HG03025 (cell line): Measurements from ENCODE around the gene NUP62.
"Not testable (repeated sequence)": the region's sequence is repeated elsewhere in the genome, so short reads cannot be mapped to it uniquely, and the experiment has no call there.

Source experiments
- ATAC-seq: cut with Tn5 transposase; IDR thresholded peaks from one replicate; pipeline ENCODE4 v1.9.1; 2021; ENCODE audit warnings: mild to moderate bottlenecking, moderate library complexity; ENCODE audit not compliant: unreplicated experiment, low FRiP score

The NUP62 gene

GRCh38 chr19:49927526-49928264 lies 1.6 kb downstream of the NUP62 start:
- no peak for ATAC-seq

- ATAC-seq = no peak
These were observed 2.8 kb downstream of the NUP62 start for GRCh38 chr19:49926515-49926914.

GRCh38 chr19:49925486-49925885 lies 3.8 kb downstream of the NUP62 start:
- no peak for ATAC-seq

GRCh38 chr19:49924881-49925210 lies 4.5 kb downstream of the NUP62 start:
- ATAC-seq = not testable (repeated sequence)

GRCh38 chr19:49924004-49924880 lies 5.1 kb downstream of the NUP62 start:
- ATAC-seq = no peak

GRCh38 chr19:49923055-49924003 lies 6.0 kb downstream of the NUP62 start:
- ATAC-seq = no peak

GRCh38 chr19:49921871-49922795 lies 7.2 kb downstream of the NUP62 start:
- ATAC-seq = no peak

GRCh38 chr19:49920624-49921363 lies 8.5 kb downstream of the NUP62 start:
- no peak for ATAC-seq

GRCh38 chr19:49918089-49918488 lies 11.2 kb downstream of the NUP62 start:
- no peak for ATAC-seq

GRCh38 chr19:49916839-49917733 lies 12.2 kb downstream of the NUP62 start:
- ATAC-seq = no peak

GRCh38 chr19:49915271-49915670 lies 14.0 kb downstream of the NUP62 start:
- ATAC-seq = no peak

GRCh38 chr19:49913720-49914119 lies 15.6 kb downstream of the NUP62 start:
- no peak for ATAC-seq

- no peak for ATAC-seq
These were observed 16.2 kb downstream of the NUP62 start for GRCh38 chr19:49912965-49913685.

- no peak for ATAC-seq
These were observed 17.7 kb downstream of the NUP62 start for GRCh38 chr19:49911381-49912145.

GRCh38 chr19:49910179-49910578 lies 19.1 kb downstream of the NUP62 start:
- no peak for ATAC-seq
